OCI-LY1 (cell line): ENCODE data around the gene PROSER2.

Source experiments
- H2AFZ ChIP-seq: fragments of 200-600 bp; sonication (generic), shearing (Covaris generic); 2 replicates; pipeline ENCODE4 v1.6.0; 2014; ENCODE audit warnings: antibody characterized with exemption, mild to moderate bottlenecking, low read length
- H3F3A ChIP-seq: fragments of 200-600 bp; sonication (generic), shearing (Covaris generic); 2 replicates; pipeline ENCODE4 v1.6.0; 2014; ENCODE audit warnings: mild to moderate bottlenecking, antibody characterized with exemption, low read length, moderate library complexity; ENCODE audit not compliant: insufficient read depth
- H3K27ac ChIP-seq: fragments of 200-600 bp; sonication (generic); 2 replicates; pipeline ENCODE4 v1.5.1; 2014; ENCODE audit warnings: low read length, mixed run types, mild to moderate bottlenecking, low read depth; ENCODE audit not compliant: poor library complexity, severe bottlenecking
- H3K27me3 ChIP-seq: fragments of 200-600 bp; sonication (generic); 2 replicates; pipeline ENCODE4 v1.6.0; 2014; ENCODE audit warnings: antibody characterized with exemption, mild to moderate bottlenecking, low read length, moderate library complexity; ENCODE audit not compliant: insufficient read depth
- H3K36me3 ChIP-seq: fragments of 200-600 bp; sonication (generic); 2 replicates; pipeline ENCODE4 v1.6.1; 2014; ENCODE audit warnings: mild to moderate bottlenecking, antibody characterized with exemption, low read length, moderate library complexity, mixed read lengths; ENCODE audit not compliant: insufficient read depth
- H3K4me1 ChIP-seq: fragments of 200-600 bp; sonication (generic); 2 replicates; pipeline ENCODE4 v1.5.1; 2014; ENCODE audit warnings: mild to moderate bottlenecking, low read length, moderate library complexity; ENCODE audit not compliant: insufficient read depth, severe bottlenecking
- H3K4me2 ChIP-seq: fragments of 200-600 bp; sonication (generic), shearing (Covaris generic); 2 replicates; pipeline ENCODE4 v1.6.1; 2014; ENCODE audit warnings: low read length
- H3K4me3 ChIP-seq: fragments of 200-600 bp; sonication (generic); 2 replicates; pipeline ENCODE4 v1.5.1; 2014; ENCODE audit warnings: low read length, low read depth, mild to moderate bottlenecking, mixed read lengths; ENCODE audit not compliant: poor library complexity, severe bottlenecking
- H3K79me2 ChIP-seq: fragments of 200-600 bp; shearing (Covaris generic); 2 replicates; pipeline ENCODE4 v1.6.1; 2016; ENCODE audit warnings: mixed run types, low read length, mixed read lengths; ENCODE audit not compliant: insufficient read depth
- H3K9ac ChIP-seq: fragments of 200-600 bp; sonication (generic), shearing (Covaris generic); 2 replicates; pipeline ENCODE4 v1.6.1; 2014; ENCODE audit warnings: mild to moderate bottlenecking, low read length, mixed read lengths
- H3K9me2 ChIP-seq: fragments of 200-600 bp; sonication (generic), shearing (Covaris generic); 2 replicates; pipeline ENCODE4 v1.6.1; 2014; ENCODE audit warnings: low read depth, mild to moderate bottlenecking, low read length, mixed read lengths
- H3K9me3 ChIP-seq: fragments of 200-600 bp; shearing (Covaris generic); 2 replicates; pipeline ENCODE4 v1.6.1; 2014; ENCODE audit warnings: low read length, mixed read lengths
- H4K20me1 ChIP-seq: fragments of 200-600 bp; sonication (generic), shearing (Covaris generic); 2 replicates; pipeline ENCODE4 v1.6.0; 2016; ENCODE audit warnings: mild to moderate bottlenecking, low read length; ENCODE audit not compliant: insufficient read depth
- CTCF ChIP-seq: fragments of 200-600 bp; sonication (generic), shearing (Covaris generic); IDR thresholded peaks from 2 replicates; pipeline ENCODE4 v1.5.1; 2017; ENCODE audit warnings: mild to moderate bottlenecking, antibody characterized with exemption, low read length, moderate library complexity, mixed read lengths
- EZH2 ChIP-seq: fragments of 200-600 bp; sonication (generic), shearing (Covaris generic); IDR thresholded peaks from 2 replicates; pipeline ENCODE4 v1.8.0; 2017; ENCODE audit warnings: borderline replicate concordance, mixed run types, mild to moderate bottlenecking, antibody characterized with exemption, low read length, moderate library complexity, mixed read lengths

Gene PROSER2

GRCh38 chr10:11825796-11826414 is 2.7 kb downstream of the PROSER2 start:
- H3F3A ChIP-seq = 0 out of 2 replicates have a peak, but pooled peaks cover 3% of the 10 kb centered on the region
- H2AFZ ChIP-seq = no peak overlapping the region
- H3K27me3 ChIP-seq = no peaks in the 10 kb centered on the region
- H3K9me3 ChIP-seq = no peaks in the 10 kb centered on the region
- no peak overlapping the region for H3K27ac ChIP-seq
- no peak overlapping the region for H3K4me3 ChIP-seq
- H3K36me3 ChIP-seq = no peaks in the 10 kb centered on the region
- H3K79me2 ChIP-seq = no peaks in the 10 kb centered on the region
- no peak for TF ChIP-seq EZH2
- no peak for TF ChIP-seq CTCF
- no peaks in the 10 kb centered on the region for H3K4me1 ChIP-seq
- H3K9ac ChIP-seq = no peak overlapping the region
- no peaks in the 10 kb centered on the region for H3K9me2 ChIP-seq
- no peak overlapping the region for H3K4me2 ChIP-seq
- no peaks in the 10 kb centered on the region for H4K20me1 ChIP-seq

- no peaks in the 10 kb centered on the region for H3K4me1 ChIP-seq
- TF ChIP-seq CTCF = no peak
- TF ChIP-seq EZH2 = no peak
- no peaks in the 10 kb centered on the region for H3K9me3 ChIP-seq
- H3K27ac ChIP-seq = no peak overlapping the region
- no peaks in the 10 kb centered on the region for H3F3A ChIP-seq
- no peak overlapping the region for H2AFZ ChIP-seq
- no peak overlapping the region for H3K4me3 ChIP-seq
- H3K4me2 ChIP-seq = no peak overlapping the region
- H3K9me2 ChIP-seq = no peaks in the 10 kb centered on the region
- no peaks in the 10 kb centered on the region for H4K20me1 ChIP-seq
- no peaks in the 10 kb centered on the region for H3K36me3 ChIP-seq
- no peaks in the 10 kb centered on the region for H3K27me3 ChIP-seq
- H3K9ac ChIP-seq = no peak overlapping the region
- H3K79me2 ChIP-seq = no peaks in the 10 kb centered on the region
Measured at GRCh38 chr10:11827006-11827405, 3.9 kb downstream of the PROSER2 start.

- H3K27ac ChIP-seq = no peak overlapping the region
- no peak overlapping the region for H2AFZ ChIP-seq
- no peaks in the 10 kb centered on the region for H3K27me3 ChIP-seq
- H3F3A ChIP-seq = no peaks in the 10 kb centered on the region
- no peak for TF ChIP-seq CTCF
- TF ChIP-seq EZH2 = no peak
- no peaks in the 10 kb centered on the region for H3K9me3 ChIP-seq
- H4K20me1 ChIP-seq = no peaks in the 10 kb centered on the region
- H3K79me2 ChIP-seq = no peaks in the 10 kb centered on the region
- no peak overlapping the region for H3K4me3 ChIP-seq
- no peak overlapping the region for H3K9ac ChIP-seq
- H3K4me2 ChIP-seq = no peak overlapping the region
- H3K4me1 ChIP-seq = no peaks in the 10 kb centered on the region
- H3K9me2 ChIP-seq = no peaks in the 10 kb centered on the region
- H3K36me3 ChIP-seq = no peaks in the 10 kb centered on the region
Measured at GRCh38 chr10:11827414-11827813, 4.3 kb downstream of the PROSER2 start.
